H1 (cell line): ENCODE measurements around the gene RASA4B. TPM values are rescaled to one million over a fixed set of nuclear protein-coding genes. Genes with fewer than 3 reads are reported as not detected.

Experiments
- ATF3 ChIP-seq: IDR thresholded peaks from 2 replicates; pipeline ENCODE4 v1.6.1; 2011; ENCODE audit warnings: low read depth, mild to moderate bottlenecking, low read length; ENCODE audit not compliant: insufficient read depth
- KDM1A ChIP-seq: fragments of 200-600, 300-600 bp; sonication (generic); IDR thresholded peaks from 2 replicates; pipeline ENCODE4 v1.7.1; 2016; ENCODE audit warnings: mild to moderate bottlenecking, low read length, borderline replicate concordance
- RFX5 ChIP-seq: IDR thresholded peaks from 2 replicates; pipeline ENCODE4 v1.6.1; 2011; ENCODE audit warnings: low read depth, low read length, improper control_type of control experiment, borderline replicate concordance
- SIRT6 ChIP-seq: IDR thresholded peaks from one replicate; pipeline ENCODE4 v1.7.1; 2012; ENCODE audit warnings: low read length, inconsistent platforms
- SUZ12 ChIP-seq: fragments of 200-600 bp; sonication (generic); IDR thresholded peaks from 2 replicates; pipeline ENCODE4 v1.6.1; 2012; ENCODE audit warnings: mild to moderate bottlenecking, inconsistent platforms, low read length, moderate library complexity, mixed read lengths
- TAF7 ChIP-seq: optimal IDR thresholded peaks from 2 replicates; pipeline ENCODE3; 2011; ENCODE audit warnings: low read depth, mild to moderate bottlenecking, inconsistent platforms, low read length, moderate library complexity, borderline replicate concordance
- ZNF274 ChIP-seq: IDR thresholded peaks from 2 replicates; pipeline ENCODE4 v1.7.0; 2012; ENCODE audit warnings: low read length, borderline replicate concordance; ENCODE audit errors: extremely low read depth
- polyA plus RNA-seq, 7 experiments: library from polyadenylated mRNA; depleted of rRNA in 3 of 7; stranded (reverse) in 5 of 7; unstranded in 2 of 7; fragments of >200 nt in 5 of 7; fragments of 200-250 nt in 2 of 7; gene quantifications; 1 replicate in 5 of 7; 2 replicates in 1 of 7; 4 replicates in 1 of 7; pipeline versions ENCODE4 v1.2.1 to v1.2.3, GENCODE V29; 2011 to 2013; ENCODE audit warnings: missing spikeins in 2 of 7, mixed read lengths in 2 of 7
- total RNA-seq: library from RNA; stranded (reverse); fragmentation: NEBNext Ultra II Directional; extraction: Animal tissue kit (Norgen Biotek cat#: 25700); gene quantifications from 2 replicates; pipeline ENCODE4 v1.2.1, GENCODE V29; 2021
- TF ChIP-seq, protein P1 (sequence below): fragments of 300-600 bp; sonication (generic); IDR thresholded peaks from 2 replicates; pipeline ENCODE4 v1.7.1; 2012; ENCODE audit warnings: low read length, moderate library complexity, mild to moderate bottlenecking, inconsistent platforms; ENCODE audit not compliant: insufficient replicate concordance

Gene RASA4B
- total and polyA plus RNA-seq, 2 of the 8 experiments (the other 6 are each of a cell fraction or from before 2014, with no cell fraction given) = 3.4 to 6.7 TPM

DNA sequence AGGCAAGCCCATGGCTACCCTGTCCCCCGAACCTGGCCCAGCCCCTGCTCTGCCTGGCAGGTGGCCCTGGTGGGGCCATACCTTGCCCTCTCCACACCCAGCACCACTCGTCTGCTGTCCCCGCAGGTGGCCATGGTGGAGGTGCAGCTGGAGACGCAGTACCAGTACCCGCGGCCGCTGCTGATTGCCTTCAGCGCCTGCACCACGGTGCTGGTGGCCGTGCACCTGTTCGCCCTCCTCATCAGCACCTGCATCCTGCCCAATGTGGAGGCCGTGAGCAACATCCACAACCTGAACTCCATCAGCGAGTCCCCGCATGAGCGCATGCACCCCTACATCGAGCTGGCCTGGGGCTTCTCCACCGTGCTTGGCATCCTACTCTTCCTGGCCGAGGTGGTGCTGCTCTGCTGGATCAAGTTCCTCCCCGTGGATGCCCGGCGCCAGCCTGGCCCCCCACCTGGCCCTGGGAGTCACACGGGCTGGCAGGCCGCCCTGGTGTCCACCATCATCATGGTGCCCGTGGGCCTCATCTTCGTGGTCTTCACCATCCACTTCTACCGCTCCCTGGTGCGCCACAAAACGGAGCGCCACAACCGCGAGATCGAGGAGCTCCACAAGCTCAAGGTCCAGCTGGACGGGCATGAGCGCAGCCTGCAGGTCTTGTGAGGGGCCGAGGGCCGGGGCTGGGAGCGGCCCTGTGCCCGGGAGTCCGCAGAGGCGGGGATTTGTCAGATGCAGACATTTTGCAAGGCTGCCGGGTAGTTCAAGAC is 71.0 kb downstream of the RASA4B start (continued):
- TF ChIP-seq, protein P1, sequence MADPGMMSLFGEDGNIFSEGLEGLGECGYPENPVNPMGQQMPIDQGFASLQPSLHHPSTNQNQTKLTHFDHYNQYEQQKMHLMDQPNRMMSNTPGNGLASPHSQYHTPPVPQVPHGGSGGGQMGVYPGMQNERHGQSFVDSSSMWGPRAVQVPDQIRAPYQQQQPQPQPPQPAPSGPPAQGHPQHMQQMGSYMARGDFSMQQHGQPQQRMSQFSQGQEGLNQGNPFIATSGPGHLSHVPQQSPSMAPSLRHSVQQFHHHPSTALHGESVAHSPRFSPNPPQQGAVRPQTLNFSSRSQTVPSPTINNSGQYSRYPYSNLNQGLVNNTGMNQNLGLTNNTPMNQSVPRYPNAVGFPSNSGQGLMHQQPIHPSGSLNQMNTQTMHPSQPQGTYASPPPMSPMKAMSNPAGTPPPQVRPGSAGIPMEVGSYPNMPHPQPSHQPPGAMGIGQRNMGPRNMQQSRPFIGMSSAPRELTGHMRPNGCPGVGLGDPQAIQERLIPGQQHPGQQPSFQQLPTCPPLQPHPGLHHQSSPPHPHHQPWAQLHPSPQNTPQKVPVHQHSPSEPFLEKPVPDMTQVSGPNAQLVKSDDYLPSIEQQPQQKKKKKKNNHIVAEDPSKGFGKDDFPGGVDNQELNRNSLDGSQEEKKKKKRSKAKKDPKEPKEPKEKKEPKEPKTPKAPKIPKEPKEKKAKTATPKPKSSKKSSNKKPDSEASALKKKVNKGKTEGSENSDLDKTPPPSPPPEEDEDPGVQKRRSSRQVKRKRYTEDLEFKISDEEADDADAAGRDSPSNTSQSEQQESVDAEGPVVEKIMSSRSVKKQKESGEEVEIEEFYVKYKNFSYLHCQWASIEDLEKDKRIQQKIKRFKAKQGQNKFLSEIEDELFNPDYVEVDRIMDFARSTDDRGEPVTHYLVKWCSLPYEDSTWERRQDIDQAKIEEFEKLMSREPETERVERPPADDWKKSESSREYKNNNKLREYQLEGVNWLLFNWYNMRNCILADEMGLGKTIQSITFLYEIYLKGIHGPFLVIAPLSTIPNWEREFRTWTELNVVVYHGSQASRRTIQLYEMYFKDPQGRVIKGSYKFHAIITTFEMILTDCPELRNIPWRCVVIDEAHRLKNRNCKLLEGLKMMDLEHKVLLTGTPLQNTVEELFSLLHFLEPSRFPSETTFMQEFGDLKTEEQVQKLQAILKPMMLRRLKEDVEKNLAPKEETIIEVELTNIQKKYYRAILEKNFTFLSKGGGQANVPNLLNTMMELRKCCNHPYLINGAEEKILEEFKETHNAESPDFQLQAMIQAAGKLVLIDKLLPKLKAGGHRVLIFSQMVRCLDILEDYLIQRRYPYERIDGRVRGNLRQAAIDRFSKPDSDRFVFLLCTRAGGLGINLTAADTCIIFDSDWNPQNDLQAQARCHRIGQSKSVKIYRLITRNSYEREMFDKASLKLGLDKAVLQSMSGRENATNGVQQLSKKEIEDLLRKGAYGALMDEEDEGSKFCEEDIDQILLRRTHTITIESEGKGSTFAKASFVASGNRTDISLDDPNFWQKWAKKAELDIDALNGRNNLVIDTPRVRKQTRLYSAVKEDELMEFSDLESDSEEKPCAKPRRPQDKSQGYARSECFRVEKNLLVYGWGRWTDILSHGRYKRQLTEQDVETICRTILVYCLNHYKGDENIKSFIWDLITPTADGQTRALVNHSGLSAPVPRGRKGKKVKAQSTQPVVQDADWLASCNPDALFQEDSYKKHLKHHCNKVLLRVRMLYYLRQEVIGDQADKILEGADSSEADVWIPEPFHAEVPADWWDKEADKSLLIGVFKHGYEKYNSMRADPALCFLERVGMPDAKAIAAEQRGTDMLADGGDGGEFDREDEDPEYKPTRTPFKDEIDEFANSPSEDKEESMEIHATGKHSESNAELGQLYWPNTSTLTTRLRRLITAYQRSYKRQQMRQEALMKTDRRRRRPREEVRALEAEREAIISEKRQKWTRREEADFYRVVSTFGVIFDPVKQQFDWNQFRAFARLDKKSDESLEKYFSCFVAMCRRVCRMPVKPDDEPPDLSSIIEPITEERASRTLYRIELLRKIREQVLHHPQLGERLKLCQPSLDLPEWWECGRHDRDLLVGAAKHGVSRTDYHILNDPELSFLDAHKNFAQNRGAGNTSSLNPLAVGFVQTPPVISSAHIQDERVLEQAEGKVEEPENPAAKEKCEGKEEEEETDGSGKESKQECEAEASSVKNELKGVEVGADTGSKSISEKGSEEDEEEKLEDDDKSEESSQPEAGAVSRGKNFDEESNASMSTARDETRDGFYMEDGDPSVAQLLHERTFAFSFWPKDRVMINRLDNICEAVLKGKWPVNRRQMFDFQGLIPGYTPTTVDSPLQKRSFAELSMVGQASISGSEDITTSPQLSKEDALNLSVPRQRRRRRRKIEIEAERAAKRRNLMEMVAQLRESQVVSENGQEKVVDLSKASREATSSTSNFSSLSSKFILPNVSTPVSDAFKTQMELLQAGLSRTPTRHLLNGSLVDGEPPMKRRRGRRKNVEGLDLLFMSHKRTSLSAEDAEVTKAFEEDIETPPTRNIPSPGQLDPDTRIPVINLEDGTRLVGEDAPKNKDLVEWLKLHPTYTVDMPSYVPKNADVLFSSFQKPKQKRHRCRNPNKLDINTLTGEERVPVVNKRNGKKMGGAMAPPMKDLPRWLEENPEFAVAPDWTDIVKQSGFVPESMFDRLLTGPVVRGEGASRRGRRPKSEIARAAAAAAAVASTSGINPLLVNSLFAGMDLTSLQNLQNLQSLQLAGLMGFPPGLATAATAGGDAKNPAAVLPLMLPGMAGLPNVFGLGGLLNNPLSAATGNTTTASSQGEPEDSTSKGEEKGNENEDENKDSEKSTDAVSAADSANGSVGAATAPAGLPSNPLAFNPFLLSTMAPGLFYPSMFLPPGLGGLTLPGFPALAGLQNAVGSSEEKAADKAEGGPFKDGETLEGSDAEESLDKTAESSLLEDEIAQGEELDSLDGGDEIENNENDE = no peak
- no peak for TF ChIP-seq ZNF274
- TF ChIP-seq TAF7 = no peak
- TF ChIP-seq SUZ12 = no peak
- TF ChIP-seq ATF3 = no peak
- TF ChIP-seq RFX5 = no peak
- TF ChIP-seq SIRT6 = no peak
- TF ChIP-seq KDM1A = no peak
